Neural cell (in vitro differentiated cells): Measurements from ENCODE around the gene ZNF527. TPM values are rescaled to one million over a fixed set of nuclear protein-coding genes. Genes with fewer than 3 reads are reported as not detected.
A peak's percentile ranks its signal among the peaks of the same experiment; 100 is the strongest.

ENCODE experiments used
- H2AFZ ChIP-seq: fragments of 200-600, 300-800 bp; sonication (generic), shearing (Covaris generic); 2 replicates; pipeline ENCODE4 v1.6.0; 2014; ENCODE audit warnings: low read depth, mild to moderate bottlenecking, antibody characterized with exemption, low read length, moderate library complexity
- H3F3A ChIP-seq: fragments of 200-600 bp; shearing (Covaris generic); 2 replicates; pipeline ENCODE4 v1.6.1; 2016; ENCODE audit warnings: mild to moderate bottlenecking, moderate library complexity, mixed read lengths, antibody characterized with exemption, low read length; ENCODE audit not compliant: insufficient read depth, poor library complexity, severe bottlenecking
- H3K27ac ChIP-seq: fragments of 200-600, 300-800 bp; sonication (generic), shearing (Covaris generic); 2 replicates; pipeline ENCODE4 v1.5.1; 2014; ENCODE audit warnings: mild to moderate bottlenecking, low read length, moderate library complexity
- H3K27me3 ChIP-seq: fragments of 300-800, 200-600 bp; sonication (generic), shearing (Covaris generic); 2 replicates; pipeline ENCODE4 v1.6.0; 2014; ENCODE audit warnings: mild to moderate bottlenecking, low read depth, low read length, moderate library complexity; ENCODE audit not compliant: insufficient read depth
- H3K36me3 ChIP-seq: fragments of 300-800, 200-600 bp; sonication (generic), shearing (Covaris generic); 2 replicates; pipeline ENCODE4 v1.5.1; 2014; ENCODE audit warnings: mild to moderate bottlenecking, antibody characterized with exemption, low read length, moderate library complexity; ENCODE audit not compliant: insufficient read depth
- H3K4me2 ChIP-seq: fragments of 300-800, 200-600 bp; sonication (generic), shearing (Covaris generic); 2 replicates; pipeline ENCODE4 v1.6.0; 2014; ENCODE audit warnings: mild to moderate bottlenecking, low read length
- H3K4me3 ChIP-seq: fragments of 300-800, 200-600 bp; sonication (generic), shearing (Covaris generic); 2 replicates; pipeline ENCODE4 v1.5.1; 2014; ENCODE audit warnings: mild to moderate bottlenecking, low read length, moderate library complexity
- H3K79me2 ChIP-seq: fragments of 200-600 bp; shearing (Covaris generic); replicated peaks from 2 replicates; pipeline ENCODE4 v1.6.0; 2014; ENCODE audit warnings: mild to moderate bottlenecking, low read length, moderate library complexity; ENCODE audit not compliant: insufficient read depth
- H3K9ac ChIP-seq: fragments of 300-800, 200-600 bp; sonication (generic), shearing (Covaris generic); 2 replicates; pipeline ENCODE4 v1.6.1; 2016; ENCODE audit warnings: mild to moderate bottlenecking, low read length, mixed read lengths
- H3K9me2 ChIP-seq: fragments of 200-600 bp; shearing (Covaris generic); 2 replicates; pipeline ENCODE4 v1.6.1; 2016; ENCODE audit warnings: mild to moderate bottlenecking, low read length, mixed read lengths; ENCODE audit not compliant: insufficient read depth
- H3K9me3 ChIP-seq: fragments of 200-600, 300-800 bp; sonication (generic), shearing (Covaris generic); 2 replicates; pipeline ENCODE4 v1.6.1; 2016; ENCODE audit warnings: mild to moderate bottlenecking, mixed run types, low read length, moderate library complexity, mixed read lengths
- H4K20me1 ChIP-seq: fragments of 200-600 bp; shearing (Covaris generic); 2 replicates; pipeline ENCODE4 v1.6.1; 2016; ENCODE audit warnings: mild to moderate bottlenecking, mixed run types; ENCODE audit not compliant: insufficient read depth
- EP300 ChIP-seq: fragments of 450-650 bp; conservative IDR thresholded peaks from 2 replicates; pipeline ENCODE4 v1.6.1; 2014; ENCODE audit warnings: antibody characterized with exemption, mild to moderate bottlenecking, moderate library complexity; ENCODE audit not compliant: poor library complexity, severe bottlenecking
- EZH2 ChIP-seq: fragments of 200-600, 300-800 bp; shearing (Covaris generic), sonication (generic); IDR thresholded peaks from 2 replicates; pipeline ENCODE4 v1.6.1; 2014; ENCODE audit warnings: antibody characterized with exemption, low read length, borderline replicate concordance, mild to moderate bottlenecking; ENCODE audit not compliant: insufficient read depth, poor library complexity, severe bottlenecking
- MXI1 ChIP-seq: fragments of 450-650 bp; conservative IDR thresholded peaks from 2 replicates; pipeline ENCODE4 v1.6.1; 2014; ENCODE audit warnings: antibody characterized with exemption, mild to moderate bottlenecking; ENCODE audit not compliant: poor library complexity, severe bottlenecking
- POLR2AphosphoS5 ChIP-seq: IDR thresholded peaks from 2 replicates; pipeline ENCODE4 v1.6.1; 2012
- RAD21 ChIP-seq: fragments of 450-650 bp; conservative IDR thresholded peaks from 2 replicates; pipeline ENCODE4 v1.6.1; 2014; ENCODE audit warnings: antibody characterized with exemption, mild to moderate bottlenecking, moderate library complexity
- REST ChIP-seq: IDR thresholded peaks from 2 replicates; pipeline ENCODE4 v1.6.1; 2012; ENCODE audit warnings: borderline replicate concordance
- SMC3 ChIP-seq: fragments of 450-650 bp; conservative IDR thresholded peaks from 2 replicates; pipeline ENCODE4 v1.6.1; 2014; ENCODE audit warnings: antibody characterized with exemption, mild to moderate bottlenecking, moderate library complexity; ENCODE audit not compliant: poor library complexity
- TAF1 ChIP-seq: IDR thresholded peaks from 2 replicates; pipeline ENCODE4 v1.6.1; 2012; ENCODE audit warnings: low read depth
- polyA plus RNA-seq: library from polyadenylated mRNA; depleted of rRNA; stranded (reverse); fragments of >200 nt; gene quantifications from 2 replicates; pipeline ENCODE4 v1.2.3, GENCODE V29; 2014
- TF ChIP-seq, protein P1 (sequence below): fragments of 450-650 bp; IDR thresholded peaks from 2 replicates; pipeline ENCODE4 v1.5.1; 2014; ENCODE audit warnings: antibody characterized with exemption, mild to moderate bottlenecking, moderate library complexity; ENCODE audit not compliant: poor library complexity, severe bottlenecking

ZNF527 gene
- polyA plus RNA-seq, 1 donor from 2014 or later = 13.6 TPM

- Histone ChIP-seq H3K9me2 (no peaks in the 10 kb centered on the region), H3K9ac (peak overlapping the region; percentile 91), H3K4me3 (peak overlapping the region; percentile 90), H3K27me3 (no peaks in the 10 kb centered on the region), H3K36me3 (peaks cover under 1% of the 10 kb centered on the region), H4K20me1 (no peaks in the 10 kb centered on the region), H3K27ac (peak overlapping the region; percentile 88), H3K79me2 (peaks cover 19% of the 10 kb centered on the region), H3K9me3 (no peaks in the 10 kb centered on the region), H2AFZ (peak overlapping the region; percentile 79), H3K4me2 (peak overlapping the region; percentile 83), H3F3A (no peaks in the 10 kb centered on the region)
- TF ChIP-seq SMC3 (peak; percentile 27), MXI1 (peak; percentile 75), RAD21 (peak; percentile 32), REST (peak; percentile 85), EP300 (peak; percentile 35), EZH2 (no peak), TAF1 (peak; percentile 53), POLR2AphosphoS5 (peak; percentile 98)
- TF ChIP-seq, protein P1, sequence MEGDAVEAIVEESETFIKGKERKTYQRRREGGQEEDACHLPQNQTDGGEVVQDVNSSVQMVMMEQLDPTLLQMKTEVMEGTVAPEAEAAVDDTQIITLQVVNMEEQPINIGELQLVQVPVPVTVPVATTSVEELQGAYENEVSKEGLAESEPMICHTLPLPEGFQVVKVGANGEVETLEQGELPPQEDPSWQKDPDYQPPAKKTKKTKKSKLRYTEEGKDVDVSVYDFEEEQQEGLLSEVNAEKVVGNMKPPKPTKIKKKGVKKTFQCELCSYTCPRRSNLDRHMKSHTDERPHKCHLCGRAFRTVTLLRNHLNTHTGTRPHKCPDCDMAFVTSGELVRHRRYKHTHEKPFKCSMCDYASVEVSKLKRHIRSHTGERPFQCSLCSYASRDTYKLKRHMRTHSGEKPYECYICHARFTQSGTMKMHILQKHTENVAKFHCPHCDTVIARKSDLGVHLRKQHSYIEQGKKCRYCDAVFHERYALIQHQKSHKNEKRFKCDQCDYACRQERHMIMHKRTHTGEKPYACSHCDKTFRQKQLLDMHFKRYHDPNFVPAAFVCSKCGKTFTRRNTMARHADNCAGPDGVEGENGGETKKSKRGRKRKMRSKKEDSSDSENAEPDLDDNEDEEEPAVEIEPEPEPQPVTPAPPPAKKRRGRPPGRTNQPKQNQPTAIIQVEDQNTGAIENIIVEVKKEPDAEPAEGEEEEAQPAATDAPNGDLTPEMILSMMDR = no peak
These were observed 36.5 kb upstream of the ZNF527 start for GRCh38 chr19:37334179-37335071.

DNA sequence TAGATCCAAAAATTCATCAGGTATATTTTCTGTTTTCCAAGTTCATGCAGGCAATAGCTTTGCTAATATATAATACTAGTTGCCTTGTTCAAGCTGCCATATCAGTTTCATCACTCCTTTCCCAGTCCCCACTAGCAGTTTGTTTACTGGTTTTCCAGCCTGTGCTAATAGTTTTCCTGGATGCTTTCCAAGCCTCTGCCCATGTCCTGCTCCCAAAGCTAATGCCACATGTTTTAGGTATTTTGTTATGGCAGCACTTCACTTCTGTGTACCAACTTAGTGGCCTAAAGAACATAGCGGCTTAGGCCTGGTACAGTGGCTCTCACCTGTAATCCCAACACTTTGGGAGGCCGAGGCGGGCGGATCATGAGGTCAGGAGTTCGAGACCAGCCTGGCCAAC, 28.1 kb upstream of the ZNF527 start:
- no peak overlapping the region for H3K9ac ChIP-seq
- no peak overlapping the region for H3K4me3 ChIP-seq
- H3K79me2 ChIP-seq = peaks cover 4% of the 10 kb centered on the region
- no peaks in the 10 kb centered on the region for H3K36me3 ChIP-seq
- H3F3A ChIP-seq = no peaks in the 10 kb centered on the region
- TF ChIP-seq RAD21 = no peak
- no peak for TF ChIP-seq SMC3
- TF ChIP-seq EP300 = no peak
- TF ChIP-seq TAF1 = no peak
- TF ChIP-seq, protein P1 = no peak
- no peak for TF ChIP-seq POLR2AphosphoS5
- H4K20me1 ChIP-seq = no peaks in the 10 kb centered on the region
- no peaks in the 10 kb centered on the region for H3K9me2 ChIP-seq
- no peak overlapping the region for H3K27ac ChIP-seq
- H3K4me2 ChIP-seq = no peak overlapping the region
- H3K9me3 ChIP-seq = peaks cover 4% of the 10 kb centered on the region
- H3K27me3 ChIP-seq = no peaks in the 10 kb centered on the region
- H2AFZ ChIP-seq = no peak overlapping the region
